ENCODE measurements around the gene UNC13B.
"Not testable (repeated sequence)": the region's sequence is repeated elsewhere in the genome, so short reads cannot be mapped to it uniquely, and the experiment has no call there.

The UNC13B gene

GRCh38 chr9:35140093-35140492, 21.7 kb upstream of the UNC13B start:
- no peak for FAIRE-seq
- TF ChIP-seq POLR2A (IDR thresholded peaks at IDR 0.05; ENCODE audit: low read depth, low read length): no peak
- TF ChIP-seq POLR2AphosphoS5 (IDR thresholded peaks at IDR 0.05; ENCODE audit: low read depth, low read length): no peak
- TF ChIP-seq TAF1 (IDR thresholded peaks at IDR 0.05; ENCODE audit: borderline replicate concordance, low read depth, low read length): no peak
- no peak for DNase-seq (ENCODE audit: insufficient read length)

- TF ChIP-seq POLR2A (IDR thresholded peaks at IDR 0.05; ENCODE audit: low read depth, low read length) (no peak), POLR2AphosphoS5 (IDR thresholded peaks at IDR 0.05; ENCODE audit: low read depth, low read length) (no peak), TAF1 (IDR thresholded peaks at IDR 0.05; ENCODE audit: borderline replicate concordance, low read depth, low read length) (no peak)
- no peak for FAIRE-seq
- DNase-seq (ENCODE audit: insufficient read length): no peak
Observed at GRCh38 chr9:35142037-35142436, 19.8 kb upstream of the UNC13B start.

- FAIRE-seq; DNase-seq (ENCODE audit: insufficient read length): not testable (repeated sequence)
Observed at GRCh38 chr9:35147941-35148563, 13.8 kb upstream of the UNC13B start.

GRCh38 chr9:35152926-35153325, 8.9 kb upstream of the UNC13B start:
- FAIRE-seq: no peak
- DNase-seq (ENCODE audit: insufficient read length): no peak
- TF ChIP-seq POLR2AphosphoS5 (IDR thresholded peaks at IDR 0.05; ENCODE audit: low read depth, low read length) (no peak), POLR2A (IDR thresholded peaks at IDR 0.05; ENCODE audit: low read depth, low read length) (no peak), TAF1 (IDR thresholded peaks at IDR 0.05; ENCODE audit: borderline replicate concordance, low read depth, low read length) (no peak)

- FAIRE-seq (no peak), DNase-seq (ENCODE audit: insufficient read length) (no peak)
- no peak for TF ChIP-seq POLR2A (IDR thresholded peaks at IDR 0.05; ENCODE audit: low read depth, low read length)
- no peak for TF ChIP-seq POLR2AphosphoS5 (IDR thresholded peaks at IDR 0.05; ENCODE audit: low read depth, low read length)
- no peak for TF ChIP-seq TAF1 (IDR thresholded peaks at IDR 0.05; ENCODE audit: borderline replicate concordance, low read depth, low read length)
Observed at GRCh38 chr9:35156781-35157180, 5.0 kb upstream of the UNC13B start.

GRCh38 chr9:35157836-35158235, 4.0 kb upstream of the UNC13B start:
- not testable (repeated sequence) for FAIRE-seq; DNase-seq (ENCODE audit: insufficient read length)

- TF ChIP-seq POLR2AphosphoS5 (IDR thresholded peaks at IDR 0.05; ENCODE audit: low read depth, low read length): no peak
- no peak for TF ChIP-seq POLR2A (IDR thresholded peaks at IDR 0.05; ENCODE audit: low read depth, low read length)
- no peak for TF ChIP-seq TAF1 (IDR thresholded peaks at IDR 0.05; ENCODE audit: borderline replicate concordance, low read depth, low read length)
- DNase-seq (ENCODE audit: insufficient read length): no peak
- FAIRE-seq: no peak
Observed at GRCh38 chr9:35158501-35159280, 3.1 kb upstream of the UNC13B start.

- no peak for FAIRE-seq
- DNase-seq (ENCODE audit: insufficient read length): no peak
- TF ChIP-seq POLR2AphosphoS5 (IDR thresholded peaks at IDR 0.05; ENCODE audit: low read depth, low read length): no peak
- no peak for TF ChIP-seq TAF1 (IDR thresholded peaks at IDR 0.05; ENCODE audit: borderline replicate concordance, low read depth, low read length)
- no peak for TF ChIP-seq POLR2A (IDR thresholded peaks at IDR 0.05; ENCODE audit: low read depth, low read length)
Observed at GRCh38 chr9:35162605-35163315, 951 bp downstream of the UNC13B start.

GRCh38 chr9:35163413-35163812, 1.6 kb downstream of the UNC13B start:
- TF ChIP-seq POLR2A (IDR thresholded peaks at IDR 0.05; ENCODE audit: low read depth, low read length) (no peak), TAF1 (IDR thresholded peaks at IDR 0.05; ENCODE audit: borderline replicate concordance, low read depth, low read length) (no peak), POLR2AphosphoS5 (IDR thresholded peaks at IDR 0.05; ENCODE audit: low read depth, low read length) (no peak)
- no peak for DNase-seq (ENCODE audit: insufficient read length)
- no peak for FAIRE-seq

- TF ChIP-seq TAF1 (IDR thresholded peaks at IDR 0.05; ENCODE audit: borderline replicate concordance, low read depth, low read length) (no peak), POLR2A (IDR thresholded peaks at IDR 0.05; ENCODE audit: low read depth, low read length) (no peak), POLR2AphosphoS5 (IDR thresholded peaks at IDR 0.05; ENCODE audit: low read depth, low read length) (no peak)
- FAIRE-seq (no peak), DNase-seq (ENCODE audit: insufficient read length) (no peak)
Observed at GRCh38 chr9:35164711-35165110, 2.9 kb downstream of the UNC13B start.

- DNase-seq (ENCODE audit: insufficient read length); FAIRE-seq: not testable (repeated sequence)
Observed at GRCh38 chr9:35167429-35167828, 5.6 kb downstream of the UNC13B start.

GRCh38 chr9:35168963-35169362, 7.2 kb downstream of the UNC13B start:
- no peak for DNase-seq (ENCODE audit: insufficient read length)
- TF ChIP-seq POLR2A (IDR thresholded peaks at IDR 0.05; ENCODE audit: low read depth, low read length) (no peak), POLR2AphosphoS5 (IDR thresholded peaks at IDR 0.05; ENCODE audit: low read depth, low read length) (no peak)
- FAIRE-seq: no peak

Data from GM12892 (cell line).